Activated CD8-positive, alpha-beta memory T cell treated with anti-CD3 and anti-CD28 coated beads for 4 hours (primary cell): Measurements from ENCODE around the gene ZMYM2.

Experiments used
- DNase-seq, 2 donors: peaks; one replicate each; pipeline ENCODE4 v3.0.0-alpha.2; 2020; ENCODE audit warnings: low read depth in 2 of 2

The ZMYM2 gene

DNA sequence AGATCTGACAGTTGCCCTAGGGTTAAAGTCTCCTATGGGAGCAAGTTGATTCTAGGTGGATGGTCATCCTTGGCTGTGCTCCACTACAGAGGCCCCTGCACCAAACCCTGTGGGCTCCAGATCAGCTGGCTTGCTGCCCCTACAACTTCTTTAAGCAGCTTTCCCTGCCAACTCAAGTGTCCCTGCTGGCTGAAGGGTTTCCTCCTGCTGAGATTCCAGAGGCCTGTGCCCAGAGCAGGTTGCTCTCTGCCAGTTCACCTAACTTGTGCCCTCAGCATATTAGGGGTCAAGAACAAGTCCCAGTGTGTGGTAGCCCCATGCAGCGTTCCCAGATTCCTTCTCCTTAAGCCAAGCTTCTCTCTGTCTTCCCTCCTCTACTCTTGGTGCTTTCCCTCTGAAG is 85.6 kb downstream of the ZMYM2 start:
- no peak for DNase-seq

- no peak for DNase-seq
These were observed 87.5 kb downstream of the ZMYM2 start for GRCh38 chr13:20045950-20046548.

DNA sequence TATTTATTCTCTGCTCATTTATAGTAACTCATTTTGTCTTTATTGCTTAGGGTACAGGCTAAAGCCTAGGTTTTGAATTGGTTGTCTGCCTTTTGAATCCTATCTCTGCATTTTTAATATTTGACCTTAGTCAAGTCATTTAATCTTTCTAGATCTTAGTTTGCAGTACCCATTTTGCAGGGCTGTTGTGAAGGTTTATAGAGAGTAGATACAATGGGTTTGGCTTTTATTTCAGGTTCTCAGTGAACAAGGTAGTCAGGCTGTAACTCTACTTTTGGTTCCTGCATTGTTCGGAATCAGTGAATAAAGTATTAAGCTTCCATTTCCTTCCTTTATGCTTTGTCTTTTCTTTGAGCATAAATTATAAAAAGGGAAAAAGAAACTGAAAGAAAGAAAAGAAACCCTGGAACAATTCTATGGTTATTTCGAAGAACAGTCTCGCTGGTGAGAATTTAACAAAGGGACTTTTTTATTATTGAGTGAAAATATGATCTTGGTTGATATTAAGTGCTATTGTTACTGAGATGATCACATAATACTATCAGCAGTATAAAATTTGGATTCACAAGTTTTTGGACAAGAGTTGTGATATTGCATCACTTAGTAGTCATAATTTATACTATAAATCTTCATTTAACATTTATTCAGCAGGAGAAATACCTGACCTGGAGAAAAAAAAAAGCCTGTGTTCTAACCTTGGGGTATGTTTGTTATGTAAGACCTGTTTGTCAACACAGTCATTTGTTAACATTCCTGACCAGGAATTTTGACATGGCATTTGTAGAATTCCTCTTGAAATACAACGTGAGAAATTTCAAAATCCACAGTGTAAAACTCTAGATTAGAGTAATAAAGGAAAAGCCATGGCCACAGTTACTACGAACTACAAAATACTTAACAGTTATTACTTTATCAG is 91.3 kb downstream of the ZMYM2 start:
- DNase-seq = no peak

DNA sequence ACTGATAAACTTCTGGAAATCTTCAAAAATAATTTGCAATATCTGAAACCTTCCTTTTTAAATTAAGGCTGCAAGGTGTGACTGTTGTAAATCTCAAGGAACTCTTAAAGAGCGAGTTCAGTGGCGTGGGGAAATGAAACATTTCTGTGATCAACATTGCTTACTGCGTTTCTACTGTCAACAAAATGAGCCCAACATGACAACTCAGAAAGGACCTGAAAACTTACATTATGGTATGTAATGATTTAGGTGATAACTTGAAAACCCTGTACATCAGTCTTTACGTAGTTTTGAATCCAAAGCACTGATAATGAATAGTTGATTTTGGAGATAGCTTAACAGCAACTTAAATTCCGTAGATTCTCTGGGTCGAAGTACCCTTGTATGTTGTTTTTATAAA is 92.8 kb downstream of the ZMYM2 start:
- no peak for DNase-seq

GRCh38 chr13:20053016-20053415 is 94.5 kb downstream of the ZMYM2 start:
- DNase-seq = no peak

DNA sequence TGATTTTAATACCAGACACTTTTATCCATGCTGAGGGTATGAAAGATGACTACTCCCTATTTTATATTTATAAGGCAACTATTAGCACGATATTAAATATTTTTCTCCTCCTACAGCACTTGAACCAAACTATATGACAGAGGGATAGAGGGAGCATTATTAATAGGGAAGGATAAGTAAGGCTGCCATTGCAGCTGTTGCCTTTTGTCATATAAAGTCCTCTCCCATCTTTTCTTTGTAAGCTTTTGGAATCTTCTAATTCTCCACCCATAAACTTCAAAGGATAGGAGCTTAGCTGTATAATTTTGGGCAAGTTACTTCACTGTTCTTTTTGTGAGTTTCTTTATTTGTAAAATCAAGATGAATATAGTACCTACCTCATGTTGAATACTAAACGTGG is 95.4 kb downstream of the ZMYM2 start:
- DNase-seq = no peak

DNA sequence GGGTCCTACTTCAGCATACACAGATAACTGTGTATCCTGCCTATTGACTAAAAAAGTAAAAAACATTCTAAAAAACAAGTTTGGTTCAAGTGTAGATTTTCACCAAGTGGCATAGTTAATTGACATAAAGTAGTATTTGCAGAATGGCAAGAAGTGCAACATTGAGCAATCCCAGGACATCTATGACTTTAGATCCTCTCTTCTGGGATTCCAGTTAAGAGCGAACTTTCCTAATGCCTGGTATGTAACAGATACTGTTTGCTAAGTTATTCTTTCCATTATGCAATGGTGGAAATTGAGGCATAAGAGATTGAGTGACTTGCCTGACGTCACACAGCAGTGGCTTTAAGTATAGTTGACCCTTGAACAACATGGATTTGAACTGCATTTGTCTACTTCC is 96.1 kb downstream of the ZMYM2 start:
- DNase-seq = no peak

DNA sequence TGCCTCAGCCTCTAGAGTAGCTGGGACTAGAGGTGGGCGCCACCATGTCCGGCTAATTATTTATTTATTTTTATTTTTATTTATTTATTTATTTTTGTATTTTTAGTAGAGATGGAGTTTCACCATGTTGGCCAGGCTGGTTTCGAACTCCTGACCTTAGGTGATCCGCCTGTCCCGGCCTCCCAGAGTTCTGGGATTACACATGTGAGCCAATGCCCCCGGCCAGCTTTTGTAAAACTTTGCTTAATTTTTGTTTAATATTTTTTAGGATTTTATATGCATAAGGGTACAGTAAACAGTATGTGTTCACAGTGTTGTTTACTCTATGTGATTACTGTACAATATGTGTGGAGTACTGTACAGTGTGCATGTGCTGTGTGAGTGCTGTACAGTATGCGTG is 98.7 kb downstream of the ZMYM2 start:
- DNase-seq = no peak

- DNase-seq = no peak
These were observed 99.4 kb downstream of the ZMYM2 start for GRCh38 chr13:20057963-20058362.

GRCh38 chr13:20058476-20058875 is 99.9 kb downstream of the ZMYM2 start:
- no peak for DNase-seq

DNA sequence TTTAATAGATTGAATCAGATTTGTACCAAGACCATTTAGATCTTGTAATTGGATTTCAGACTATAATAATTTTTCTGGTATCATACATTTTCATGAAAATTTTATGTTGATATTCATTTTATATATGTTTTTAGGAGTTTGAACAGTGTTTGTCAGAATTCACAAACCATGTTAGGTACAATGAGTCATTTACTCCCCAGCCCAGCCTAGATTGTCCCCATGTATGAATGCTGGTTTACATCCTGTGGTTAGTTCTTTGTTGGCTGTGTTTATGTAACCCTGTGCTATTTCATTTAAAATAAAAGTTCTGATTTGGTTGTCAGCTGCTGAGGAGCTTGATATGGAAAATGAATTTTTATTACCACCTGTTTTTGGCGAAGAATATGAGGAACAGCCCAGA is 105.6 kb downstream of the ZMYM2 start:
- no peak for DNase-seq

- no peak for DNase-seq
These were observed 107.0 kb downstream of the ZMYM2 start for GRCh38 chr13:20065516-20065915.

GRCh38 chr13:20069956-20070355 is 111.4 kb downstream of the ZMYM2 start:
- DNase-seq = no peak

- no peak for DNase-seq
These were observed 115.2 kb downstream of the ZMYM2 start for GRCh38 chr13:20073775-20074174.

GRCh38 chr13:20074966-20075365 is 116.4 kb downstream of the ZMYM2 start:
- DNase-seq = no peak

DNA sequence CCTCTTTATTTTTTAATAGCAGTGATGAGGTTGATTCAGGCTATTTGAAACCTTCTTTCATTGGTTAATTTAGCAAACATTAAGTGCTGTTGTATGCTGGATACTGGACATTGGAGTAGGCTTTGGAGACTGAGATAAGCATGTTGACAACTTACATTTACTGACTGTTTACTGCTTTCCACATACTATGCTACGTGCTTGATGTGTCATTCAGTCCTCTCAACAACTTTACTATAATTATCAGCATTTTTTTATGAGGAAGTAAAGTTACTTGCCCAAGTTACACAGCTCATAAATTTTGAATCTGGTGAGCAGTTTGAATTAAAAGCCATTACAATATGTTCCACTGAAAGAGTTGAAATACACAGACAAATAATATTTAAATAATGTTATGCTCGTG is 118.6 kb downstream of the ZMYM2 start:
- no peak for DNase-seq

- no peak for DNase-seq
These were observed 122.0 kb downstream of the ZMYM2 start for GRCh38 chr13:20080377-20081164.

DNA sequence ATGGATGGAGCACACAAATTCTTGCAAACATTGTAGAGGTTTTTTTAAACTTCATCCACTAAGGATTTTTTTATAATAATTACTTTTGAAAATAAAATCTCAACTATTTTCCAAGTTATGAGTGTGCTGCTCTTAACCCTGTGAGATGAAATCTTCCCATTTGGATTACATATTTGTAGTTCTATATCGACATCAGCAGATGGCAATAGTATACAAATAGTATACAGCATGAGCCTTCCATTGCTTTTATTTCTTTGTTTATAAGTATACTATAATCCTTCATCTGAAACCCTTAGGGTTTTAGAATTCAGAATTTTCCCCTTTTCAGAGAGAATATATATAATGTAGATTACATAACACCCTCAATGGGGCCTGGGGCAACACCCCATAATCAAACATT is 131.8 kb downstream of the ZMYM2 start:
- DNase-seq = no peak

DNA sequence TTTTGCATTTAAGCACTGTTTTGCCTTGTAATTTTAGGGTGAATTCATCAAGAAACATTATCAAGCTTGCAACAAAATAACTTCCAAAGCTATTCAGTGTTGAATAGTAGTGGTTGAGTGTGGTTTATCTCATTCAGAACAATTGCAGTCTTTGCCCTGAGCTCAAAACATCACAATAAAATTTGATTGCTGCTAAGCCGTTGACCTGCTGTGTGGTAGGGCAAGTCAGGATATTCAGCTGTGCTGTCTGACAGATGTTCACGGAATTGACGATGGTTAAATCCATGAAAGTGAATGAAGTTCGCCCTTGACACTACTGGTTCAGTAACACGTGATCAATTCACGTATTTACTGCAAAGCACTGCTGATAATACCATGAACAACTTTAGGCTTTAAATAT is 135.4 kb downstream of the ZMYM2 start:
- no peak for DNase-seq

GRCh38 chr13:20099319-20099718 is 140.8 kb downstream of the ZMYM2 start:
- DNase-seq = no peak

DNA sequence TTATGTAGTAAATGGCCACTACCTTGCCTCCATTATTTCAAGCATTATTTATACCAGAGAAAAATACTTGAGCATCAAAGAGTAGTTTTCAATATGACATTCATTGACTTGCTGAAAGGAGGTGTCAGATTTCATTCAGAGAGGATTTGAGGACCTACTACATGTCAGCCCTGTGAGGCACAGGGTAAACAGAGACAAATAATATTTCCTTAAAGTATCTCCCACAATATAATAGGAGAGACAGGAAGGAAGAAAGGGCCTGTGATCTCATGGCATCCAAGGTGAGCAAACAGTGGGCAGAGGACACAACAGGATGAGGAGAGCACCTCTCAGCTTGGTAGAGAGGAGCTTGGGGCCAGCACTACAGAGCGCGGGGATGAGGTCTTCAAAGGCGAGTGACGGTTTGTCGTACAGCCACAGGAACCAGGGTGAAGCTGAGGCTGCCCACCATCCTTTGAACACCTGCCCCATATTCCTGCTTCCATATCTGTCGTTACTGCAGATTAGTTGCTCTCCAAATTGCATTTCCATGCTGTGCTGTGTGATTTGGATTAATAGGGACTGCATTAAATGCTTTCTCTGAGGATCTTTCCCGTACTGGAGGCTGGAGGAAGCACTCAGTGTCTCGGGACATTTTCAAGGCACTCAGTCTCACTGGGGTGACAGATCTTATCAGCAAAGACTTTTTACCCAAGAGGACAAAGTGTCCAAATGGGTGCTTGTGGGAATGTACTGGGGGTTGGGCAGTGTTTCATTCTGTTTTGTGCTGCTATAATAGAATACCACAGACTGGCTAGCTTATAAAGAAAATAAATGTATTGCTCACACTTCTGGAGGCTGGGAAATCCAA is 143.2 kb downstream of the ZMYM2 start:
- no peak for DNase-seq
